GM12878 (cell line): ENCODE results near the gene BAG5. TPM values are rescaled to one million over a fixed set of nuclear protein-coding genes. Genes with fewer than 3 reads are reported as not detected.

Source experiments
- ATAC-seq: fragments of 200-7000 bp; cut with Tn5 transposase; 3 replicates; pipeline ENCODE4 v1.9.1; 2020; ENCODE audit warnings: mild to moderate bottlenecking, moderate library complexity
- BruUV-seq: library from RNA; stranded (reverse); fragments of 400-500 nt; replicated peaks from 2 replicates; lab custom pipeline; 2021; lab: Mats Ljungman, UMichigan
- CTCF ChIA-PET: fragments of 300-600 bp; sonication (Branson Sonifier 250); formaldehyde crosslinking; extraction: SDS; loops from one replicate; lab custom pipeline; 2021; ENCODE audit warnings: inconsistent platforms; lab: Yijun Ruan, JAX
- POLR2A ChIA-PET: fragments of 350-600 bp; formaldehyde crosslinking; extraction: SDS; loops from one replicate; lab custom pipeline; 2021; ENCODE audit warnings: inconsistent platforms; lab: Charles Lee
- RAD21 ChIA-PET: fragments of 300-600 bp; sonication (Branson Sonifier 250); formaldehyde crosslinking; loops from one replicate; lab custom pipeline; 2023; ENCODE audit warnings: antibody characterized with exemption; ENCODE audit not compliant: unreplicated experiment; lab: Charles Lee
- SMC1A ChIA-PET: fragments of 300-600 bp; sonication (Branson Sonifier 250); formaldehyde crosslinking; loops from one replicate; lab custom pipeline; 2023; ENCODE audit not compliant: unreplicated experiment, uncharacterized antibody; lab: Charles Lee
- DNase-seq: peaks from one replicate; pipeline ENCODE4 v3.0.0-alpha.2; 2011; ENCODE audit warnings: low read depth, low spot score
- FAIRE-seq: peaks from 3 replicates; lab custom pipeline; 2011; peaks lifted over from hg19 to GRCh38; lab: Jason Lieb, UNC
- H2AFZ ChIP-seq: 2 replicates; pipeline ENCODE4 v1.6.0; 2011; ENCODE audit warnings: low read depth, low read length, control low read depth; ENCODE audit not compliant: control insufficient read depth
- H3K27ac ChIP-seq: 2 replicates; pipeline ENCODE4 v1.5.1; 2011; ENCODE audit warnings: control low read depth; ENCODE audit not compliant: control insufficient read depth, insufficient read depth
- H3K27me3 ChIP-seq, 2 experiments: replicated peaks in 1 of 2; 2 replicates each; pipeline versions ENCODE4 v1.6.0 to v1.6.1; 2011; ENCODE audit warnings: low read length in 1 of 2; ENCODE audit not compliant: control insufficient read depth in 2 of 2, insufficient read depth in 2 of 2
- H3K36me3 ChIP-seq, 2 experiments: 2 replicates each; pipeline ENCODE4 v1.5.1; 2011; ENCODE audit warnings: low read length in 1 of 2; ENCODE audit not compliant: control insufficient read depth in 2 of 2, insufficient read depth in 2 of 2
- H3K4me1 ChIP-seq: 2 replicates; pipeline ENCODE4 v1.6.1; 2011; ENCODE audit warnings: mild to moderate bottlenecking, low read length, moderate library complexity, mixed read lengths; ENCODE audit not compliant: control insufficient read depth, insufficient read depth
- H3K4me2 ChIP-seq: 2 replicates; pipeline ENCODE4 v1.6.0; 2011; ENCODE audit warnings: control low read depth; ENCODE audit not compliant: control insufficient read depth, insufficient read depth
- H3K4me3 ChIP-seq: fragments of 200-600 bp; sonication (generic); 2 replicates; pipeline ENCODE4 v1.5.1; 2016
- H3K79me2 ChIP-seq: 2 replicates; pipeline ENCODE4 v1.6.0; 2011; ENCODE audit warnings: low read length; ENCODE audit not compliant: control insufficient read depth, insufficient read depth
- H3K9ac ChIP-seq: 2 replicates; pipeline ENCODE4 v1.8.0; 2011; ENCODE audit warnings: low read length, control low read depth, mixed read lengths; ENCODE audit not compliant: control insufficient read depth, insufficient read depth
- H3K9me3 ChIP-seq: replicated peaks from 3 replicates; pipeline ENCODE4 v1.5.1; 2011; ENCODE audit warnings: mild to moderate bottlenecking, low read length; ENCODE audit not compliant: control insufficient read depth, insufficient read depth
- H4K20me1 ChIP-seq: 2 replicates; pipeline ENCODE4 v1.6.0; 2011; ENCODE audit not compliant: control insufficient read depth, insufficient read depth
- CBFB ChIP-seq: IDR thresholded peaks from 2 replicates; pipeline ENCODE4 v1.6.1; 2016; ENCODE audit warnings: antibody characterized with exemption, low read depth
- CTCF ChIP-seq, 3 experiments: IDR thresholded peaks in 2 of 3; conservative IDR thresholded peaks in 1 of 3; 2 replicates each; pipeline ENCODE4 v1.5.1; 2011; ENCODE audit warnings: low read depth in 3 of 3, low read length in 3 of 3, mild to moderate bottlenecking in 3 of 3, control low read depth in 2 of 3, moderate library complexity in 2 of 3, inconsistent platforms in 1 of 3, mixed read lengths in 1 of 3; ENCODE audit not compliant: control insufficient read depth in 2 of 3, insufficient read depth in 1 of 3; ENCODE audit errors: extremely low read depth in 1 of 3
- E4F1 ChIP-seq: fragments of 450-650 bp; IDR thresholded peaks from 2 replicates; pipeline ENCODE4 v1.6.1; 2018; ENCODE audit warnings: borderline replicate concordance, mild to moderate bottlenecking; ENCODE audit not compliant: partially characterized antibody
- ELK1 ChIP-seq: IDR thresholded peaks from 2 replicates; pipeline ENCODE4 v1.6.1; 2012; ENCODE audit warnings: low read depth, low read length, improper control_type of control experiment
- FOS ChIP-seq: IDR thresholded peaks from 3 replicates; pipeline ENCODE4 v1.6.1; 2011; ENCODE audit warnings: borderline replicate concordance; ENCODE audit not compliant: insufficient read length; ENCODE audit errors: extremely low read depth
- JUNB ChIP-seq: IDR thresholded peaks from 2 replicates; pipeline ENCODE4 v1.6.1; 2016; ENCODE audit warnings: antibody characterized with exemption, mild to moderate bottlenecking
- NFYA ChIP-seq: IDR thresholded peaks from 2 replicates; pipeline ENCODE4 v1.6.1; 2011; ENCODE audit warnings: low read depth, mild to moderate bottlenecking, low read length, improper control_type of control experiment, borderline replicate concordance
- NR2C2 ChIP-seq: IDR thresholded peaks from 2 replicates; pipeline ENCODE4 v1.6.1; 2011; ENCODE audit warnings: borderline replicate concordance, low read depth; ENCODE audit not compliant: control insufficient read depth, insufficient read length
- POLR2AphosphoS5 ChIP-seq: IDR thresholded peaks from 2 replicates; pipeline ENCODE4 v1.6.1; 2011; ENCODE audit warnings: mild to moderate bottlenecking, low read length, inconsistent platforms
- PRDM15 ChIP-seq: fragments of 450-650 bp; formaldehyde crosslinking; IDR thresholded peaks from 2 replicates; pipeline ENCODE4 v1.4.0; 2020; ENCODE audit warnings: mild to moderate bottlenecking, moderate library complexity
- SPI1 ChIP-seq: IDR thresholded peaks from 2 replicates; pipeline ENCODE4 v1.6.1; 2011; ENCODE audit warnings: low read depth, mild to moderate bottlenecking, low read length, moderate library complexity, borderline replicate concordance; ENCODE audit not compliant: insufficient read depth
- TCF7 ChIP-seq: IDR thresholded peaks from 2 replicates; pipeline ENCODE4 v1.6.1; 2014; ENCODE audit warnings: antibody characterized with exemption, borderline replicate concordance
- ZNF24 ChIP-seq: fragments of 450-650 bp; IDR thresholded peaks from 2 replicates; pipeline ENCODE4 v1.6.1; 2017; ENCODE audit warnings: antibody characterized with exemption, mild to moderate bottlenecking
- WGBS: methylation state at CpG from one replicate; pipeline ENCODE4 v1.1.6; 2016; ENCODE audit warnings: low lambda C conversion rate; ENCODE audit not compliant: insufficient replicate concordance, insufficient coverage; ENCODE audit errors: missing lambda C conversion rate; 5-methylcytosine and 5-hydroxymethylcytosine counted together
- in situ Hi-C: fragments of 300-500 bp; cut with MboI; formaldehyde crosslinking; loops from 9 replicates; pipeline ENCODE4 v1.14.3; 2018; ENCODE audit warnings: mixed read lengths
- intact Hi-C: fragments of 100-400 bp; cut with micrococcal nuclease; formaldehyde crosslinking; loops from one replicate; pipeline ENCODE4 v1.14.2; 2022; ENCODE audit not compliant: unreplicated experiment
- polyA plus RNA-seq, 11 experiments: library from polyadenylated mRNA; depleted of rRNA in 4 of 11; unstranded in 6 of 11; stranded (reverse) in 5 of 11; fragments of >200 nt; fragmentation: Nextera tagmentation in 4 of 11; fragmentation: Illumina TruSeq in 1 of 11; extraction: Ambion mirVana in 4 of 11; extraction: Trizol in 1 of 11; gene quantifications; 1 replicate in 1 of 11; 2 replicates in 10 of 11; pipeline versions ENCODE4 v1.2.1 to v1.2.3, GENCODE V29; 2011 to 2016; ENCODE audit warnings: inconsistent platforms in 2 of 11, missing spikeins in 2 of 11, low read depth in 1 of 11
- total RNA-seq, 4 experiments: library from RNA; depleted of rRNA in 3 of 4; stranded (reverse); fragments of >200 nt in 3 of 4; fragmentation: Illumina TruSeq in 1 of 4; extraction: Trizol in 1 of 4; gene quantifications; 2 replicates each; pipeline versions ENCODE4 v1.2.1 to v1.2.3, GENCODE V29; 2013 to 2021

BAG5 gene
- total and polyA plus RNA-seq, 10 of the 15 experiments (the other 5 are each of a cell fraction or from before 2014, with no cell fraction given) = 9.9 to 30.5 (median 20.1) TPM

- no peak for DNase-seq
- TF ChIP-seq SPI1 (no peak), FOS (no peak), ELK1 (no peak), PRDM15 (CRISPR knock-in tag) (no peak), JUNB (no peak), ZNF24 (no peak), NR2C2 (no peak), CTCF (IDR thresholded peaks at IDR 0.05 in 2 of 3, conservative IDR thresholded peaks at IDR 0.05 in 1 of 3; ENCODE audit: control insufficient read depth in 2 of 3, extremely low read depth in 1 of 3, insufficient read depth in 1 of 3, low read depth in 3 of 3, low read length in 3 of 3) (no peak), POLR2AphosphoS5 (no peak), E4F1 (no peak), NFYA (no peak), CBFB (no peak), TCF7 (no peak)
Observed at GRCh38 chr14:103512701-103513611, 49.5 kb downstream of the BAG5 start.

More at GRCh38 chr14:103512701-103513611, 49.5 kb downstream of the BAG5 start:
- ChIA-PET CTCF (no interaction called here), SMC1A (no interaction called here), POLR2A (no interaction called here), RAD21 (no interaction called here)
- 85% methylated on average over 25 of the region's 25 CpGs for WGBS
- H3K27ac ChIP-seq = no peak overlapping the region
- no peaks in the 10 kb centered on the region for H3K27me3 ChIP-seq
- no peak overlapping the region for H2AFZ ChIP-seq
- ATAC-seq (peak; percentile 14; the same call in 2 of the 3 replicates), FAIRE-seq (no peak)
- in situ Hi-C loops = no loop called here
- H4K20me1 ChIP-seq = no peaks in the 10 kb centered on the region
- H3K4me1 ChIP-seq = no peaks in the 10 kb centered on the region
- H3K36me3 ChIP-seq = peaks cover 0 to 5% of the 10 kb centered on the region in 2 experiments; a peak in 1 of 4 replicates
- no peaks in the 10 kb centered on the region for H3K79me2 ChIP-seq
- no TSS peak for BruUV-seq
- no peak overlapping the region for H3K4me3 ChIP-seq
- no peak overlapping the region for H3K9ac ChIP-seq
- no peak overlapping the region for H3K4me2 ChIP-seq
- no peaks in the 10 kb centered on the region for H3K9me3 ChIP-seq
- intact Hi-C loops = no loop called here
